GM03348 (cell line): ENCODE data around the gene COL28A1.
"Not testable (repeated sequence)": the region's sequence is repeated elsewhere in the genome, so short reads cannot be mapped to it uniquely, and the experiment has no call there.

Source experiments
- DNase-seq: peaks from one replicate; pipeline ENCODE4 v3.0.0; 2012; ENCODE audit warnings: low spot score

Gene COL28A1

GRCh38 chr7:7561591-7561990 lies 25.9 kb upstream of the COL28A1 start:
- not testable (repeated sequence) for DNase-seq

GRCh38 chr7:7557252-7557651 lies 21.6 kb upstream of the COL28A1 start:
- no peak for DNase-seq

GRCh38 chr7:7556852-7557251 lies 21.2 kb upstream of the COL28A1 start:
- DNase-seq: no peak

- DNase-seq: no peak
Measured at GRCh38 chr7:7554649-7555575, 19.2 kb upstream of the COL28A1 start.

GRCh38 chr7:7554021-7554432 lies 18.4 kb upstream of the COL28A1 start:
- peak; percentile 48 for DNase-seq

GRCh38 chr7:7553386-7553785 lies 17.7 kb upstream of the COL28A1 start:
- DNase-seq: no peak

GRCh38 chr7:7552199-7552598 lies 16.5 kb upstream of the COL28A1 start:
- no peak for DNase-seq

- no peak for DNase-seq
Measured at GRCh38 chr7:7550663-7551062, 15.0 kb upstream of the COL28A1 start.

- DNase-seq: no peak
Measured at GRCh38 chr7:7548407-7548806, 12.7 kb upstream of the COL28A1 start.

- DNase-seq: no peak
Measured at GRCh38 chr7:7542251-7542835, 6.7 kb upstream of the COL28A1 start.

GRCh38 chr7:7539711-7540110 lies 4.0 kb upstream of the COL28A1 start:
- no peak for DNase-seq

- no peak for DNase-seq
Measured at GRCh38 chr7:7539152-7539551, 3.5 kb upstream of the COL28A1 start.

- no peak for DNase-seq
Measured at GRCh38 chr7:7537711-7538110, 2.0 kb upstream of the COL28A1 start.

- DNase-seq: no peak
Measured at GRCh38 chr7:7536396-7537019, 835 bp upstream of the COL28A1 start.

GRCh38 chr7:7533831-7534430 lies 1.7 kb downstream of the COL28A1 start:
- no peak for DNase-seq

GRCh38 chr7:7529328-7529727 lies 6.3 kb downstream of the COL28A1 start:
- DNase-seq: no peak

GRCh38 chr7:7527047-7527446 lies 8.6 kb downstream of the COL28A1 start:
- no peak for DNase-seq

GRCh38 chr7:7526006-7526405 lies 9.7 kb downstream of the COL28A1 start:
- no peak for DNase-seq

GRCh38 chr7:7524121-7524520 lies 11.6 kb downstream of the COL28A1 start:
- DNase-seq: peak; percentile 29

- no peak for DNase-seq
Measured at GRCh38 chr7:7522421-7522820, 13.3 kb downstream of the COL28A1 start.

- DNase-seq: no peak
Measured at GRCh38 chr7:7521259-7521658, 14.4 kb downstream of the COL28A1 start.

- no peak for DNase-seq
Measured at GRCh38 chr7:7519528-7519927, 16.1 kb downstream of the COL28A1 start.

- DNase-seq: no peak
Measured at GRCh38 chr7:7519056-7519455, 16.6 kb downstream of the COL28A1 start.
